Measurements from ENCODE around the gene SLC25A47.
"Not testable (repeated sequence)": the region's sequence is repeated elsewhere in the genome, so short reads cannot be mapped to it uniquely, and the experiment has no call there.

The SLC25A47 gene

GRCh38 chr14:100295376-100296105 lies 27.6 kb upstream of the SLC25A47 start:
- Mint-ChIP-seq H3K4me1 (ENCODE audit: low read depth) (peaks cover 7% of the 10 kb centered on the region), H3K36me3 (ENCODE audit: low read depth) (peaks cover 19% of the 10 kb centered on the region), H3K9me3 (no peaks in the 10 kb centered on the region), H3K27ac (no peak overlapping the region), H3K27me3 (no peaks in the 10 kb centered on the region), H3K4me3 (no peak overlapping the region)
- no peak for DNase-seq

- Mint-ChIP-seq H3K36me3 (ENCODE audit: low read depth) (peaks cover 16% of the 10 kb centered on the region), H3K4me3 (no peak overlapping the region), H3K27ac (peak overlapping the region; percentile 61), H3K9me3 (no peaks in the 10 kb centered on the region), H3K27me3 (no peaks in the 10 kb centered on the region), H3K4me1 (ENCODE audit: low read depth) (peaks cover 7% of the 10 kb centered on the region)
- DNase-seq, result no peak
These were observed 27.0 kb upstream of the SLC25A47 start for GRCh38 chr14:100296106-100296651.

GRCh38 chr14:100296729-100297128 lies 26.4 kb upstream of the SLC25A47 start:
- H3K36me3 Mint-ChIP-seq (ENCODE audit: low read depth), result peaks cover 12% of the 10 kb centered on the region
- H3K9me3 Mint-ChIP-seq; DNase-seq; H3K27ac Mint-ChIP-seq; H3K27me3 Mint-ChIP-seq; H3K4me1 Mint-ChIP-seq (ENCODE audit: low read depth); H3K4me3 Mint-ChIP-seq: not testable (repeated sequence)

- Mint-ChIP-seq H3K36me3 (ENCODE audit: low read depth) (peaks cover 9% of the 10 kb centered on the region), H3K27ac (no peak overlapping the region), H3K27me3 (no peaks in the 10 kb centered on the region), H3K4me1 (ENCODE audit: low read depth) (peaks cover 9% of the 10 kb centered on the region), H3K4me3 (no peak overlapping the region), H3K9me3 (no peaks in the 10 kb centered on the region)
- DNase-seq, result no peak
These were observed 25.5 kb upstream of the SLC25A47 start for GRCh38 chr14:100297320-100298300.

GRCh38 chr14:100298551-100299237 lies 24.4 kb upstream of the SLC25A47 start:
- H3K4me3 Mint-ChIP-seq, result no peak overlapping the region
- H3K36me3 Mint-ChIP-seq (ENCODE audit: low read depth), result peaks cover 7% of the 10 kb centered on the region
- H3K9me3 Mint-ChIP-seq, result no peaks in the 10 kb centered on the region
- DNase-seq, result no peak
- peaks cover 17% of the 10 kb centered on the region for H3K4me1 Mint-ChIP-seq (ENCODE audit: low read depth)
- peak overlapping the region; percentile 1 for H3K27ac Mint-ChIP-seq
- H3K27me3 Mint-ChIP-seq, result no peaks in the 10 kb centered on the region

GRCh38 chr14:100299238-100299560 lies 23.9 kb upstream of the SLC25A47 start:
- Mint-ChIP-seq H3K9me3 (no peaks in the 10 kb centered on the region), H3K4me3 (no peak overlapping the region), H3K27ac (peak overlapping the region; percentile 1), H3K36me3 (ENCODE audit: low read depth) (peaks cover 7% of the 10 kb centered on the region), H3K27me3 (no peaks in the 10 kb centered on the region), H3K4me1 (ENCODE audit: low read depth) (peaks cover 20% of the 10 kb centered on the region)
- DNase-seq, result no peak

- H3K4me3 Mint-ChIP-seq, result no peak overlapping the region
- no peaks in the 10 kb centered on the region for H3K9me3 Mint-ChIP-seq
- H3K4me1 Mint-ChIP-seq (ENCODE audit: low read depth), result peaks cover 29% of the 10 kb centered on the region
- no peaks in the 10 kb centered on the region for H3K27me3 Mint-ChIP-seq
- H3K36me3 Mint-ChIP-seq (ENCODE audit: low read depth), result peaks cover 5% of the 10 kb centered on the region
- no peak overlapping the region for H3K27ac Mint-ChIP-seq
- DNase-seq, result no peak
These were observed 20.5 kb upstream of the SLC25A47 start for GRCh38 chr14:100302616-100303015.

GRCh38 chr14:100303179-100303578 lies 20.0 kb upstream of the SLC25A47 start:
- Mint-ChIP-seq H3K4me3 (no peak overlapping the region), H3K36me3 (ENCODE audit: low read depth) (peaks cover 3% of the 10 kb centered on the region), H3K27me3 (peaks cover 2% of the 10 kb centered on the region), H3K27ac (no peak overlapping the region), H3K4me1 (ENCODE audit: low read depth) (peaks cover 26% of the 10 kb centered on the region), H3K9me3 (no peaks in the 10 kb centered on the region)
- no peak for DNase-seq

- Mint-ChIP-seq H3K27me3 (peaks cover 2% of the 10 kb centered on the region), H3K27ac (no peak overlapping the region), H3K4me1 (ENCODE audit: low read depth) (peaks cover 25% of the 10 kb centered on the region), H3K36me3 (ENCODE audit: low read depth) (no peaks in the 10 kb centered on the region), H3K9me3 (no peaks in the 10 kb centered on the region), H3K4me3 (no peak overlapping the region)
- no peak for DNase-seq
These were observed 19.2 kb upstream of the SLC25A47 start for GRCh38 chr14:100303925-100304324.

GRCh38 chr14:100304825-100305323 lies 18.3 kb upstream of the SLC25A47 start:
- H3K4me3 Mint-ChIP-seq, result peak overlapping the region; percentile 80
- H3K4me1 Mint-ChIP-seq (ENCODE audit: low read depth), result peaks cover 25% of the 10 kb centered on the region
- H3K27ac Mint-ChIP-seq, result peak overlapping the region; percentile 82
- DNase-seq, result peak; percentile 43
- peaks cover 2% of the 10 kb centered on the region for H3K27me3 Mint-ChIP-seq
- H3K36me3 Mint-ChIP-seq (ENCODE audit: low read depth), result no peaks in the 10 kb centered on the region
- H3K9me3 Mint-ChIP-seq, result no peaks in the 10 kb centered on the region

- H3K36me3 Mint-ChIP-seq (ENCODE audit: low read depth), result no peaks in the 10 kb centered on the region
- peak; percentile 74 for DNase-seq
- peak overlapping the region; percentile 80 for H3K4me3 Mint-ChIP-seq
- H3K4me1 Mint-ChIP-seq (ENCODE audit: low read depth), result peaks cover 25% of the 10 kb centered on the region
- peaks cover 2% of the 10 kb centered on the region for H3K27me3 Mint-ChIP-seq
- no peaks in the 10 kb centered on the region for H3K9me3 Mint-ChIP-seq
- peak overlapping the region; percentile 82 for H3K27ac Mint-ChIP-seq
These were observed 17.6 kb upstream of the SLC25A47 start for GRCh38 chr14:100305324-100306100.

- DNase-seq, result peak; percentile 87
- no peaks in the 10 kb centered on the region for H3K9me3 Mint-ChIP-seq
- peaks cover 25% of the 10 kb centered on the region for H3K4me1 Mint-ChIP-seq (ENCODE audit: low read depth)
- H3K27me3 Mint-ChIP-seq, result peaks cover 2% of the 10 kb centered on the region
- peak within 1 kb of the TSS; percentile 80 for H3K4me3 Mint-ChIP-seq
- no peaks in the 10 kb centered on the region for H3K36me3 Mint-ChIP-seq (ENCODE audit: low read depth)
- H3K27ac Mint-ChIP-seq, result peak within 1 kb of the TSS; percentile 82
These were observed 16.8 kb upstream of the SLC25A47 start, which contains the start of gene SLC25A29 for GRCh38 chr14:100306101-100306997. Gene SLC25A29 (minus strand): TSS chr14:100306444. CDS start chr14:100306232, 212 bp downstream.

All from activated T-cell treated with anti-CD3 and anti-CD28 coated beads, Interleukin-2, amount 50 U/mL, for 24 hours (primary cell).